ENCODE measurements around the gene FOXN4.

FOXN4 gene

GRCh38 chr12:109279525-109279924, 29.6 kb downstream of the FOXN4 start:
- DNase-seq = no peak

- no peak for DNase-seq
These were observed 30.2 kb downstream of the FOXN4 start for GRCh38 chr12:109278912-109279311.

- DNase-seq = no peak
These were observed 31.0 kb downstream of the FOXN4 start for GRCh38 chr12:109277899-109278762.

- DNase-seq = no peak
These were observed 31.7 kb downstream of the FOXN4 start for GRCh38 chr12:109277255-109277898.

- DNase-seq = no peak
These were observed 32.9 kb downstream of the FOXN4 start for GRCh38 chr12:109276160-109276559.

- DNase-seq = no peak
These were observed 33.9 kb downstream of the FOXN4 start for GRCh38 chr12:109275173-109275572.

- no peak for DNase-seq
These were observed 34.7 kb downstream of the FOXN4 start for GRCh38 chr12:109274381-109274780.

GRCh38 chr12:109273354-109273753, 35.7 kb downstream of the FOXN4 start:
- no peak for DNase-seq

GRCh38 chr12:109271418-109271817, 37.7 kb downstream of the FOXN4 start:
- no peak for DNase-seq

GRCh38 chr12:109270494-109270893, 38.6 kb downstream of the FOXN4 start:
- no peak for DNase-seq

- no peak for DNase-seq
These were observed 39.7 kb downstream of the FOXN4 start for GRCh38 chr12:109269428-109269827.

- no peak for DNase-seq
These were observed 40.2 kb downstream of the FOXN4 start for GRCh38 chr12:109268896-109269295.

GRCh38 chr12:109267361-109267760, 41.7 kb downstream of the FOXN4 start:
- no peak for DNase-seq

- no peak for DNase-seq
These were observed 42.8 kb downstream of the FOXN4 start for GRCh38 chr12:109266106-109266879.

- no peak for DNase-seq
These were observed 44.0 kb downstream of the FOXN4 start for GRCh38 chr12:109264943-109265650.

- peak in 1 of 4 experiments; percentile 2 for DNase-seq
These were observed 44.8 kb downstream of the FOXN4 start for GRCh38 chr12:109264095-109264942.

GRCh38 chr12:109263439-109263838, 45.6 kb downstream of the FOXN4 start:
- DNase-seq = no peak

GRCh38 chr12:109261939-109262338, 47.1 kb downstream of the FOXN4 start:
- no peak for DNase-seq

GRCh38 chr12:109261087-109261486, 48.0 kb downstream of the FOXN4 start:
- no peak for DNase-seq

GRCh38 chr12:109259545-109259895, 49.6 kb downstream of the FOXN4 start:
- DNase-seq = no peak

GRCh38 chr12:109258607-109259544, 50.2 kb downstream of the FOXN4 start:
- no peak for DNase-seq
